ENCODE data around the gene CUL9. TPM values are rescaled to one million over a fixed set of nuclear protein-coding genes. Genes with fewer than 3 reads are reported as not detected.

CUL9 gene
- total RNA-seq, 1 donor from 2014 or later: 15.6 TPM

GRCh38 chr6:43247114-43247999 lies 65.4 kb downstream of the CUL9 start:
- DNase-seq (ENCODE audit: low spot score): peak; percentile 85
- intact Hi-C loops (cut with DNase I): loop anchor here (5.0 kb wide), 1 partner anchor 65 kb away; the partner anchor contains the start of gene CUL9

- no peak for DNase-seq (ENCODE audit: low spot score)
- intact Hi-C loops (cut with DNase I): loop anchor here (5.0 kb wide), 1 partner anchor 66 kb away; the partner anchor contains the start of gene CUL9
Measured at GRCh38 chr6:43248101-43248500, 66.1 kb downstream of the CUL9 start.

- no peak for DNase-seq (ENCODE audit: low spot score)
- intact Hi-C loops (cut with DNase I): loop anchor here (5.0 kb wide), 1 partner anchor 66 kb away; the partner anchor contains the start of gene CUL9
Measured at GRCh38 chr6:43248791-43249190, 66.8 kb downstream of the CUL9 start.

- no peak for DNase-seq (ENCODE audit: low spot score)
Measured at GRCh38 chr6:43250992-43251373, 69.0 kb downstream of the CUL9 start.

GRCh38 chr6:43253401-43253800 lies 71.4 kb downstream of the CUL9 start:
- no peak for DNase-seq (ENCODE audit: low spot score)
- intact Hi-C loops (cut with DNase I): no loop called here

More at GRCh38 chr6:43250992-43251373, 69.0 kb downstream of the CUL9 start:
- intact Hi-C loops (cut with DNase I): no loop called here

- no peak for DNase-seq (ENCODE audit: low spot score)
- intact Hi-C loops (cut with DNase I): no loop called here
Measured at GRCh38 chr6:43254138-43254817, 72.3 kb downstream of the CUL9 start.

GRCh38 chr6:43254846-43255245 lies 72.8 kb downstream of the CUL9 start:
- intact Hi-C loops (cut with DNase I): no loop called here

GRCh38 chr6:43255408-43256054 lies 73.5 kb downstream of the CUL9 start:
- no peak for DNase-seq (ENCODE audit: low spot score)

More at GRCh38 chr6:43254846-43255245, 72.8 kb downstream of the CUL9 start:
- DNase-seq (ENCODE audit: low spot score): no peak

GRCh38 chr6:43256670-43257366 lies 74.8 kb downstream of the CUL9 start:
- DNase-seq (ENCODE audit: low spot score): no peak
- intact Hi-C loops (cut with DNase I): no loop called here

More at GRCh38 chr6:43255408-43256054, 73.5 kb downstream of the CUL9 start:
- intact Hi-C loops (cut with DNase I): no loop called here

GRCh38 chr6:43257367-43258145 lies 75.6 kb downstream of the CUL9 start:
- no peak for DNase-seq (ENCODE audit: low spot score)
- intact Hi-C loops (cut with DNase I): no loop called here

GRCh38 chr6:43258180-43258579 lies 76.2 kb downstream of the CUL9 start:
- intact Hi-C loops (cut with DNase I): no loop called here
- DNase-seq (ENCODE audit: low spot score): no peak

GRCh38 chr6:43258807-43259686 lies 77.1 kb downstream of the CUL9 start:
- intact Hi-C loops (cut with DNase I): no loop called here
- no peak for DNase-seq (ENCODE audit: low spot score)

- intact Hi-C loops (cut with DNase I): loop anchor here (5.0 kb wide), 1 partner anchor 97 kb away; no protein-coding TSS in a partner anchor
- DNase-seq (ENCODE audit: low spot score): no peak
Measured at GRCh38 chr6:43260791-43261190, 78.8 kb downstream of the CUL9 start.

GRCh38 chr6:43261198-43261597 lies 79.2 kb downstream of the CUL9 start:
- intact Hi-C loops (cut with DNase I): loop anchor here (5.0 kb wide), 1 partner anchor 96 kb away; no protein-coding TSS in a partner anchor
- no peak for DNase-seq (ENCODE audit: low spot score)

- intact Hi-C loops (cut with DNase I): loop anchor here (5.0 kb wide), 1 partner anchor 95 kb away; no protein-coding TSS in a partner anchor
- DNase-seq (ENCODE audit: low spot score): no peak
Measured at GRCh38 chr6:43262000-43262779, 80.2 kb downstream of the CUL9 start.

GRCh38 chr6:43262780-43263313 lies 80.9 kb downstream of the CUL9 start:
- DNase-seq (ENCODE audit: low spot score): no peak
- intact Hi-C loops (cut with DNase I): loop anchor here (5.0 kb wide), 1 partner anchor 94 kb away; no protein-coding TSS in a partner anchor

All from cardiac septum (tissue), 1 donor.